ENCODE measurements around the gene TEX48. TPM values are rescaled to one million over a fixed set of nuclear protein-coding genes. Genes with fewer than 3 reads are reported as not detected.

TEX48 gene
- total and polyA plus RNA-seq, 10 of the 15 experiments (the other 5 are each of a cell fraction or from before 2014, with no cell fraction given) = not detected

DNA sequence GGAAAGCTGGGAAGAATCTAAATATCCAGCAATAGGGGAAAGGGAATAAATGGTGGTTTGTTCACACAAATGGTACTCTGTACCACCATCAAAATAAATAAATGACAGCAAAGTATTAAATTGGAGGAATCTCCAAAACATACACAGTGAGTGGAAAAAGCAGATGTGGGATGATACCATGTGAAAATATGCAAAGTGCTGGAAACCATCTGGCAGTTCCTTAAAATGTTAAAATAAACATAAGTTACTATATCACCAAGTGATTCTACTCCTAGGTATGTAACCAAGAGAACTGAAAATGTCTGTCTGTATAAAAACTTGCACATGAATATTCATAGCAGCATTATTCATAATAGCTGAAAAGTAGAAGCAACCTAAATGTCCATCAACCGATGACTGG lies 41.9 kb upstream of the TEX48 start:
- no peak for ATAC-seq
- ChIA-PET CTCF (interaction anchor here (0.8 to 1.8 kb wide), 4 partner anchors 13 to 291 kb away, joined by 3 to 6 read pairs (median 4); no protein-coding TSS in a partner anchor), SMC1A (ENCODE audit: uncharacterized antibody, unreplicated experiment) (interaction anchor here (1.4 kb wide), 2 partner anchors 12 to 43 kb away, joined by 3 to 5 read pairs; no protein-coding TSS in a partner anchor), POLR2A (no interaction called here), RAD21 (ENCODE audit: unreplicated experiment) (no interaction called here)
- Histone ChIP-seq H3K27ac (ENCODE audit: control insufficient read depth, insufficient read depth) (no peak overlapping the region), H3K27me3 (replicated peaks in 1 of 2; ENCODE audit: control insufficient read depth in 2 of 2, insufficient read depth in 2 of 2, low read length in 1 of 2) (peaks cover 4% of the 10 kb centered on the region in 2 experiments; a peak in 3 of 4 replicates), H3K9ac (ENCODE audit: control insufficient read depth, insufficient read depth, low read length) (no peak overlapping the region), H3K9me3 (replicated peaks; ENCODE audit: control insufficient read depth, insufficient read depth, low read length) (no peaks in the 10 kb centered on the region; the same call in 2 of the 3 replicates), H4K20me1 (ENCODE audit: control insufficient read depth, insufficient read depth) (no peaks in the 10 kb centered on the region), H3K4me1 (ENCODE audit: control insufficient read depth, insufficient read depth, low read length) (peaks cover 3% of the 10 kb centered on the region; the same call in 1 of the 2 replicates), H3K36me3 (ENCODE audit: control insufficient read depth in 2 of 2, insufficient read depth in 2 of 2, low read length in 1 of 2) (no peaks in the 10 kb centered on the region), H3K79me2 (ENCODE audit: control insufficient read depth, insufficient read depth, low read length) (no peaks in the 10 kb centered on the region), H3K4me2 (ENCODE audit: control insufficient read depth, insufficient read depth) (no peak overlapping the region), H3K4me3 (no peak overlapping the region), H2AFZ (ENCODE audit: control insufficient read depth, low read depth, low read length) (no peak overlapping the region)
- 100% methylated on average over 1 of the region's 1 CpG for WGBS (ENCODE audit: insufficient coverage, insufficient replicate concordance, low lambda C conversion rate, missing lambda C conversion rate)
- no TSS peak for BruUV-seq (replicated peaks)
- intact Hi-C loops (cut with micrococcal nuclease; ENCODE audit: unreplicated experiment) = no loop called here
- FAIRE-seq = no peak
- no peak for DNase-seq (ENCODE audit: low read depth, low spot score)
- TF ChIP-seq POLR2A (IDR thresholded peaks at IDR 0.05; ENCODE audit: low read depth, low read length) = no peak
- TF ChIP-seq KDM1A (IDR thresholded peaks at IDR 0.05; ENCODE audit: borderline replicate concordance) = no peak
- TF ChIP-seq, protein P1, sequence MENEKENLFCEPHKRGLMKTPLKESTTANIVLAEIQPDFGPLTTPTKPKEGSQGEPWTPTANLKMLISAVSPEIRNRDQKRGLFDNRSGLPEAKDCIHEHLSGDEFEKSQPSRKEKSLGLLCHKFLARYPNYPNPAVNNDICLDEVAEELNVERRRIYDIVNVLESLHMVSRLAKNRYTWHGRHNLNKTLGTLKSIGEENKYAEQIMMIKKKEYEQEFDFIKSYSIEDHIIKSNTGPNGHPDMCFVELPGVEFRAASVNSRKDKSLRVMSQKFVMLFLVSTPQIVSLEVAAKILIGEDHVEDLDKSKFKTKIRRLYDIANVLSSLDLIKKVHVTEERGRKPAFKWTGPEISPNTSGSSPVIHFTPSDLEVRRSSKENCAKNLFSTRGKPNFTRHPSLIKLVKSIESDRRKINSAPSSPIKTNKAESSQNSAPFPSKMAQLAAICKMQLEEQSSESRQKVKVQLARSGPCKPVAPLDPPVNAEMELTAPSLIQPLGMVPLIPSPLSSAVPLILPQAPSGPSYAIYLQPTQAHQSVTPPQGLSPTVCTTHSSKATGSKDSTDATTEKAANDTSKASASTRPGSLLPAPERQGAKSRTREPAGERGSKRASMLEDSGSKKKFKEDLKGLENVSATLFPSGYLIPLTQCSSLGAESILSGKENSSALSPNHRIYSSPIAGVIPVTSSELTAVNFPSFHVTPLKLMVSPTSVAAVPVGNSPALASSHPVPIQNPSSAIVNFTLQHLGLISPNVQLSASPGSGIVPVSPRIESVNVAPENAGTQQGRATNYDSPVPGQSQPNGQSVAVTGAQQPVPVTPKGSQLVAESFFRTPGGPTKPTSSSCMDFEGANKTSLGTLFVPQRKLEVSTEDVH (IDR thresholded peaks at IDR 0.05; ENCODE audit: low read depth, partially characterized antibody) = no peak
- no peak for TF ChIP-seq SP1 (IDR thresholded peaks at IDR 0.05; ENCODE audit: low read depth, low read length)
- no peak for TF ChIP-seq TAF1 (IDR thresholded peaks at IDR 0.05; ENCODE audit: borderline replicate concordance, low read depth, low read length)
- no peak for TF ChIP-seq HDAC6 (IDR thresholded peaks at IDR 0.05; ENCODE audit: unreplicated experiment)
- in situ Hi-C loops (cut with MboI) = no loop called here
